Measurements from ENCODE around the gene CIROP. TPM values are rescaled to one million over a fixed set of nuclear protein-coding genes. Genes with fewer than 3 reads are reported as not detected.
A peak's percentile ranks its signal among the peaks of the same experiment; 100 is the strongest.

CIROP gene
- total and polyA plus RNA-seq, 9 of the 15 experiments (the other 6 are each of a cell fraction or from before 2014, with no cell fraction given) = not detected

DNA sequence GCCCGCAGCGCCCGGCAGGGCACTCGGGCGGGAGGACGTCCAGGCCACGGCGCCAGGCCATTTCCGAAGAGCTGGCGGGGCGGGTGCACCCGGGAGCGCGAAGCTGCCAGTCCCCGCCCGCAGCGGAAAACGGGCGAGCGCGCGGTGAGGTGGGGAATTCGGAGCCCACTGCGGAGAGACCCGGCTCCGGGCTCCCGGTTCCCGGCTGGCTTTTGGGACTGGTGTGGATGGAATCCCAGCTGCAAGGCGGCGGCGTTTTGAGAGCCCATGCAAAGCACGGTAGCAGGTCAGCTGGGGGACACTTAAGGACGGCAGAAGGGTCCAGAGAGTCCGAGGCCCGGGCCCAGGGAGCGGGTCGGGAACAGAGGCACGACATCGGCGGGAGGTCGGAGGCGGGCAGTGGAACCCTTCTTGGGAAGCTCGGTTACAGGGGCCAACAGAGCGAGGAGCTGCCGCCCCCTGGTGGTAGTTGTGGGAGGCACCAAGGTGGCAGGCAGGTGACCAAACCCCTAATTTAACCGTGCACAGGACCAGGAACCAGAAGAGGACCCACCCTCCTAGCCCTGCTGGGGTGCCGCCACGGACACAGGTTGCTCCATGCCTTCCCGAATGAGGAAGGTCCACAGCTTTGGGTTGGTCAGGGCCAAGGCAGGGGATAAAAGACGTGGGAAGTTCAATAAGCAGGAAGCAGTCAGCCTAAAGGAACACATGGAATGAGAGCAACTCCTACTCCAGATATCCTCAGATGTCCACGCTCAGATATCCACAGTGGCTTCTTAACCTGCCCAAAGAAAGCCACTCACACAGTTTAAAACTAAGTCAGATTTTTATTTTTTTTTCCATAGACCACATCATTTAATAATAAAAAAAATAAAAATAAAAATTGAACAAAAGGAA is 46.8 kb downstream of the CIROP start (continued):
- TF ChIP-seq, protein P1, sequence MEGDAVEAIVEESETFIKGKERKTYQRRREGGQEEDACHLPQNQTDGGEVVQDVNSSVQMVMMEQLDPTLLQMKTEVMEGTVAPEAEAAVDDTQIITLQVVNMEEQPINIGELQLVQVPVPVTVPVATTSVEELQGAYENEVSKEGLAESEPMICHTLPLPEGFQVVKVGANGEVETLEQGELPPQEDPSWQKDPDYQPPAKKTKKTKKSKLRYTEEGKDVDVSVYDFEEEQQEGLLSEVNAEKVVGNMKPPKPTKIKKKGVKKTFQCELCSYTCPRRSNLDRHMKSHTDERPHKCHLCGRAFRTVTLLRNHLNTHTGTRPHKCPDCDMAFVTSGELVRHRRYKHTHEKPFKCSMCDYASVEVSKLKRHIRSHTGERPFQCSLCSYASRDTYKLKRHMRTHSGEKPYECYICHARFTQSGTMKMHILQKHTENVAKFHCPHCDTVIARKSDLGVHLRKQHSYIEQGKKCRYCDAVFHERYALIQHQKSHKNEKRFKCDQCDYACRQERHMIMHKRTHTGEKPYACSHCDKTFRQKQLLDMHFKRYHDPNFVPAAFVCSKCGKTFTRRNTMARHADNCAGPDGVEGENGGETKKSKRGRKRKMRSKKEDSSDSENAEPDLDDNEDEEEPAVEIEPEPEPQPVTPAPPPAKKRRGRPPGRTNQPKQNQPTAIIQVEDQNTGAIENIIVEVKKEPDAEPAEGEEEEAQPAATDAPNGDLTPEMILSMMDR (IDR thresholded peaks at IDR 0.05 in 2 of 3, conservative IDR thresholded peaks at IDR 0.05 in 1 of 3; ENCODE audit: insufficient read depth in 2 of 3, low read depth in 1 of 3, low read length in 3 of 3) = peak; percentile 92 to 96 (median 94)
- 0 out of 2 replicates have a peak, but pooled peaks have one; percentile 41 for TF ChIP-seq ZEB2 (IDR thresholded peaks at IDR 0.05)
- TF ChIP-seq GTF2A2 (tag; IDR thresholded peaks at IDR 0.05) = no peak
- TF ChIP-seq, protein P2, sequence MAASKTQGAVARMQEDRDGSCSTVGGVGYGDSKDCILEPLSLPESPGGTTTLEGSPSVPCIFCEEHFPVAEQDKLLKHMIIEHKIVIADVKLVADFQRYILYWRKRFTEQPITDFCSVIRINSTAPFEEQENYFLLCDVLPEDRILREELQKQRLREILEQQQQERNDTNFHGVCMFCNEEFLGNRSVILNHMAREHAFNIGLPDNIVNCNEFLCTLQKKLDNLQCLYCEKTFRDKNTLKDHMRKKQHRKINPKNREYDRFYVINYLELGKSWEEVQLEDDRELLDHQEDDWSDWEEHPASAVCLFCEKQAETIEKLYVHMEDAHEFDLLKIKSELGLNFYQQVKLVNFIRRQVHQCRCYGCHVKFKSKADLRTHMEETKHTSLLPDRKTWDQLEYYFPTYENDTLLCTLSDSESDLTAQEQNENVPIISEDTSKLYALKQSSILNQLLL (CRISPR knock-in tag; IDR thresholded peaks at IDR 0.05; ENCODE audit: borderline replicate concordance) = no peak
- TF ChIP-seq, protein P3, sequence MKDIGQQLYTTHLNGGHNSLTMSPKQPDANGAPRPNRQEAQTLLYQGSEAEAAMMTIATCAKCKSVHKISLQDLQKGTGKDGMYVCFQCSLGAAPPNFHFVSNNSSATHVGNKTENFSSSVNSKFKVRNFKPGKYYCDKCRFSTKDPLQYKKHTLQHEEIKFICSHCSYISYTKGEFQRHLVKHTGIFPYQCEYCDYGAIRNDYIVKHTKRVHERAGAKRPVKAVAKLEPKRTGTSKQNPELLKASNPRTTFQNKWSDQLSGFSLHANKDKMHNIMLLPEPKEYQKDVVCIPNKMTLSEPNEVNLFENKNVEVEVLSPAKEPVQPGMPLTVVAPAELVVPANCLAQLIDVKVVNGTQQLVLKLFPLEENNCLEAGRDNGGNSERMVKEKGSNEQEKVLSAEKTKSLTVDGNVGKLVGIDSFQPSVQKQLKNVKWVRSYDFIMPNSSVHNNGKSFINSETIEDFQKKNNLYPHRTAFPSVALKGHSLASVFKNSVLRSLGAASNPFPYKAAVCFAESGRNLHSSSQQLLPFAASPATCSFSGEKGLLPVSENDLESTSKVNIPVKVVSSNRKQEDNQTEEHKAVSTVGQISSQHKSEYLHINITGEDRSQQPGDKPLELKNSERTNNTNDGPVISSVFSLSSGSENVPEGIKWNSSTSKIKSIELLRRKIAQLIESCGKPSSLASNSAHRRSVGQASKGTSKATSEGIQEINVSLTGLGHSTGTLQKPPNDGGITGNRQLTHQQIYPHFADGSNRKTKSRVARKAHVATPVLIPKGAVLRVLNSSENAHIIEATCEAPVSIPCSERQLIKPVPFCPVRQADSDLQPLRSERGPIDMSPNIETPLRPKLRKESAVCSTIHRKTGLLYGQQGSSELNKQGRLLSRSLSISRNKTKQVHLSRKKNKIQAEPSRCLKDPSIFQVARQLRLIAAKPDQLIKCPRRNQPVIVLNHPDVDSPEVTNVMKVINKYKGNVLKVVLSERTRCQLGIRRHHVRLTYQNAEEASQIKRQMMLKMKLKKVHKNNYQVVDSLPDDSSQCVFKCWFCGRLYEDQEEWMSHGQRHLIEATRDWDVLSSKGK (CRISPR knock-in tag; IDR thresholded peaks at IDR 0.05) = no peak
- TF ChIP-seq ARID2 (IDR thresholded peaks at IDR 0.05) = peak; percentile 48; the same call in 1 of the 2 replicates
- TF ChIP-seq, protein P4, sequence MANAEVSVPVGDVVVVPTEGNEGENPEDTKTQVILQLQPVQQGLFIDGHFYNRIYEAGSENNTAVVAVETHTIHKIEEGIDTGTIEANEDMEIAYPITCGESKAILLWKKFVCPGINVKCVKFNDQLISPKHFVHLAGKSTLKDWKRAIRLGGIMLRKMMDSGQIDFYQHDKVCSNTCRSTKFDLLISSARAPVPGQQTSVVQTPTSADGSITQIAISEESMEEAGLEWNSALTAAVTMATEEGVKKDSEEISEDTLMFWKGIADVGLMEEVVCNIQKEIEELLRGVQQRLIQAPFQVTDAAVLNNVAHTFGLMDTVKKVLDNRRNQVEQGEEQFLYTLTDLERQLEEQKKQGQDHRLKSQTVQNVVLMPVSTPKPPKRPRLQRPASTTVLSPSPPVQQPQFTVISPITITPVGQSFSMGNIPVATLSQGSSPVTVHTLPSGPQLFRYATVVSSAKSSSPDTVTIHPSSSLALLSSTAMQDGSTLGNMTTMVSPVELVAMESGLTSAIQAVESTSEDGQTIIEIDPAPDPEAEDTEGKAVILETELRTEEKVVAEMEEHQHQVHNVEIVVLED (CRISPR knock-in tag; IDR thresholded peaks at IDR 0.05) = no peak
- TF ChIP-seq POLR2AphosphoS2 (IDR thresholded peaks at IDR 0.05; ENCODE audit: low read length) = peak; percentile 93
- peak; percentile 47 for TF ChIP-seq SP1 (CRISPR knock-in tag; IDR thresholded peaks at IDR 0.05)
- TF ChIP-seq, protein P5, sequence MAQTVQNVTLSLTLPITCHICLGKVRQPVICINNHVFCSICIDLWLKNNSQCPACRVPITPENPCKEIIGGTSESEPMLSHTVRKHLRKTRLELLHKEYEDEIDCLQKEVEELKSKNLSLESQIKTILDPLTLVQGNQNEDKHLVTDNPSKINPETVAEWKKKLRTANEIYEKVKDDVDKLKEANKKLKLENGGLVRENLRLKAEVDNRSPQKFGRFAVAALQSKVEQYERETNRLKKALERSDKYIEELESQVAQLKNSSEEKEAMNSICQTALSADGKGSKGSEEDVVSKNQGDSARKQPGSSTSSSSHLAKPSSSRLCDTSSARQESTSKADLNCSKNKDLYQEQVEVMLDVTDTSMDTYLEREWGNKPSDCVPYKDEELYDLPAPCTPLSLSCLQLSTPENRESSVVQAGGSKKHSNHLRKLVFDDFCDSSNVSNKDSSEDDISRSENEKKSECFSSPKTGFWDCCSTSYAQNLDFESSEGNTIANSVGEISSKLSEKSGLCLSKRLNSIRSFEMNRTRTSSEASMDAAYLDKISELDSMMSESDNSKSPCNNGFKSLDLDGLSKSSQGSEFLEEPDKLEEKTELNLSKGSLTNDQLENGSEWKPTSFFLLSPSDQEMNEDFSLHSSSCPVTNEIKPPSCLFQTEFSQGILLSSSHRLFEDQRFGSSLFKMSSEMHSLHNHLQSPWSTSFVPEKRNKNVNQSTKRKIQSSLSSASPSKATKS (CRISPR knock-in tag; IDR thresholded peaks at IDR 0.05) = no peak
- no peak for TF ChIP-seq PML (IDR thresholded peaks at IDR 0.05; ENCODE audit: low read length)
- TF ChIP-seq SMARCC2 (IDR thresholded peaks at IDR 0.05; ENCODE audit: low read depth) = no peak
- TF ChIP-seq NCOA6 (IDR thresholded peaks at IDR 0.05) = 0 out of 2 replicates have a peak, but pooled peaks have one; percentile 15
- no peak for TF ChIP-seq CBFA2T2 (conservative IDR thresholded peaks at IDR 0.05)
- TF ChIP-seq, protein P6, sequence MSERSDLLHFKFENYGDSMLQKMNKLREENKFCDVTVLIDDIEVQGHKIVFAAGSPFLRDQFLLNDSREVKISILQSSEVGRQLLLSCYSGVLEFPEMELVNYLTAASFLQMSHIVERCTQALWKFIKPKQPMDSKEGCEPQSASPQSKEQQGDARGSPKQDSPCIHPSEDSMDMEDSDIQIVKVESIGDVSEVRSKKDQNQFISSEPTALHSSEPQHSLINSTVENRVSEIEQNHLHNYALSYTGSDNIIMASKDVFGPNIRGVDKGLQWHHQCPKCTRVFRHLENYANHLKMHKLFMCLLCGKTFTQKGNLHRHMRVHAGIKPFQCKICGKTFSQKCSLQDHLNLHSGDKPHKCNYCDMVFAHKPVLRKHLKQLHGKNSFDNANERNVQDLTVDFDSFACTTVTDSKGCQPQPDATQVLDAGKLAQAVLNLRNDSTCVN (CRISPR knock-in tag; IDR thresholded peaks at IDR 0.05) = 0 out of 2 replicates have a peak, but pooled peaks have one; percentile 10

Data from K562 (cell line).